ACC112 (cell line): ENCODE data around the gene NEO1.

Experiments
- H2AFZ ChIP-seq: fragments of 200-600 bp; sonication (generic); one replicate; pipeline ENCODE4 v1.6.0; 2017; ENCODE audit warnings: antibody characterized with exemption, low read length; ENCODE audit not compliant: unreplicated experiment
- H3K27ac ChIP-seq: fragments of 200-600 bp; sonication (generic); 2 replicates; pipeline ENCODE4 v1.5.1; 2014; ENCODE audit warnings: low read depth, mild to moderate bottlenecking, antibody characterized with exemption, low read length, moderate library complexity
- H3K27me3 ChIP-seq: fragments of 200-600 bp; sonication (generic); 2 replicates; pipeline ENCODE4 v1.6.1; 2014; ENCODE audit warnings: mild to moderate bottlenecking, antibody characterized with exemption, low read length, moderate library complexity, mixed read lengths; ENCODE audit not compliant: insufficient read depth
- H3K36me3 ChIP-seq: fragments of 200-600 bp; sonication (generic); 2 replicates; pipeline ENCODE4 v1.6.1; 2016; ENCODE audit warnings: mild to moderate bottlenecking, antibody characterized with exemption, low read length, moderate library complexity, mixed read lengths; ENCODE audit not compliant: insufficient read depth
- H3K4me1 ChIP-seq: fragments of 200-600 bp; sonication (generic); one replicate; pipeline ENCODE4 v1.6.1; 2016; ENCODE audit warnings: low read length, mixed read lengths; ENCODE audit not compliant: insufficient read depth, unreplicated experiment, control insufficient read depth
- H3K4me3 ChIP-seq: fragments of 200-600 bp; sonication (generic); 2 replicates; pipeline ENCODE4 v1.5.1; 2014; ENCODE audit warnings: mild to moderate bottlenecking, low read depth, low read length
- H3K79me2 ChIP-seq: fragments of 200-600 bp; sonication (generic); one replicate; pipeline ENCODE4 v1.6.0; 2016; ENCODE audit warnings: low read length; ENCODE audit not compliant: control insufficient read depth, unreplicated experiment, insufficient read depth

The NEO1 gene

DNA sequence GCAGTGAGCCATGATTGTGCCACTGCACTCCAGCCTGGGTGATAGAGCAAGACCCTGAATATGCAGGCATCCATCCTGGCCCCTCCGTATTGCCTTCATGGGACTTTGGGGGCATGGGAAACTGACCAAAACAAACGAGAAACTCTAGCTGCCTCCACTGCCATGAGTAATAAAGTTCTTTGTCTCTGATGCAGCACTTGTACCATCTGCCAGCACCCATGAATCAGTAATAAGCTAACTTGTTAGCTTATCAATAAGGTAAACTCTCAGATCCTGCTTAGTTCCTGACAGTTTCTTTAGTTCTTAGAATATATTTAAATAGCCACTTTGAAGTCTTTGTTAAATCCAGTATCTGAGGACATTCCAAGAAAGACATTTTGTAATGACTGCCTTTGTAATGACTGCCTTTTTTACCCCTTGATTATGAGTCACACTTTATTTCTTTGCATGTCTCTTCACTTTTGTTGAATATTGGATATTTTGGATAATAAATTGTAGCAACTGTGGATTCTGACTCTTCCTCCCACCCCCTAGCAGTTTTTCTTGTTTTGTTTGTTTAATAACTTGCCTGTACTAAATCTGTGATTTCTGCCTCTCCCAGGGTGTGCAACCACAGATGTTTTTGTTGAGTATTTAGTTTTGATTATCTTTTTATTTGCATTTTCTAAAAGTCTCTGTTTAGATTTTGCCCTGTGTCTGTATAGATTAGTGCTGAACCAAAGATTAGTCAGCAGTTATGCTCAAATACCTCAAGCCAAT, 179.6 kb downstream of the NEO1 start:
- Histone ChIP-seq H2AFZ (no peak overlapping the region), H3K27ac (peak overlapping the region; percentile 2), H3K27me3 (no peaks in the 10 kb centered on the region), H3K4me1 (peaks cover 16% of the 10 kb centered on the region), H3K79me2 (no peaks in the 10 kb centered on the region), H3K4me3 (no peak overlapping the region), H3K36me3 (peaks cover 4% of the 10 kb centered on the region; the same call in 1 of the 2 replicates)

DNA sequence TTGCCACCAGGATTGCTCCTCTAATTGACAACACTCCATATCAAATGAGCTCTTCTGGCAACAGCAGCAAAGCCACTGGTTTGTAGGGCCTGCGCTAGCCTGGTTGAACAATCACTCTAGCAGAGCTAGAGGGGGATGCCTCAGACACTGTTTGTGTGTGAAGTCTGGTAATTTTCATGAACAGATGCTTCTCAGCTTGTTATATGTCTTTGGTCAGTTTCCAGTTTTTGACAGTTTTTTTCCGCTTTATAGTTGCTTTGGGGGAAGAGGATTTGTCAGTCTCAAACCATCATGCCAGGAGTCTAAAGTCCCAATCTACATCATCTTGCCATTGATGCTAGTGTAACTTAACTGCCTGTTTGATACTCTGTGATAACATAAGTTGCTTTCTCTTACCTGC, 180.5 kb downstream of the NEO1 start:
- Histone ChIP-seq H3K27me3 (no peaks in the 10 kb centered on the region), H3K79me2 (no peaks in the 10 kb centered on the region), H2AFZ (no peak overlapping the region), H3K27ac (peak overlapping the region; percentile 2), H3K4me1 (peaks cover 16% of the 10 kb centered on the region), H3K36me3 (peaks cover 4% of the 10 kb centered on the region; the same call in 1 of the 2 replicates), H3K4me3 (no peak overlapping the region)

DNA sequence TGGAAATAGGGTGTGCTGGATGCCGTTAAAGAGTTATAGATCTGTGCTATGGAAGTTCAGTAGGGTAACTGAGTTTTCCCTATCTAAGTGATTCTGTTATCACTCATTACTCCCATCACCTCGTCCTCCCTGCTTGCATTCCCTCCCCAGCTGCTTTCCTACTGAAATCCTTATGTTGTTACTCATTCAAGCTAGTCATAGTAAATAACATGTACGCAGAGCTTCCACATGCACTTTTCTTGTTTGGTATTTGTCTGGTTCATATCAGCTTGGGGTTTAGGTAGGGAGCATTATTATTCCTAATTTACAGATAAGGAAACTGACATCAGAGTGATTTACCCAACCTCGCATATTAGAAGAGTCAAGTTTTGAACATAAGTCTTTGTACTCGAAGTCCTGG, 181.4 kb downstream of the NEO1 start:
- H3K79me2 ChIP-seq = no peaks in the 10 kb centered on the region
- no peak overlapping the region for H3K27ac ChIP-seq
- no peak overlapping the region for H3K4me3 ChIP-seq
- no peak overlapping the region for H2AFZ ChIP-seq
- H3K27me3 ChIP-seq = no peaks in the 10 kb centered on the region
- H3K4me1 ChIP-seq = peaks cover 16% of the 10 kb centered on the region
- peaks cover 4% of the 10 kb centered on the region; the same call in 1 of the 2 replicates for H3K36me3 ChIP-seq

DNA sequence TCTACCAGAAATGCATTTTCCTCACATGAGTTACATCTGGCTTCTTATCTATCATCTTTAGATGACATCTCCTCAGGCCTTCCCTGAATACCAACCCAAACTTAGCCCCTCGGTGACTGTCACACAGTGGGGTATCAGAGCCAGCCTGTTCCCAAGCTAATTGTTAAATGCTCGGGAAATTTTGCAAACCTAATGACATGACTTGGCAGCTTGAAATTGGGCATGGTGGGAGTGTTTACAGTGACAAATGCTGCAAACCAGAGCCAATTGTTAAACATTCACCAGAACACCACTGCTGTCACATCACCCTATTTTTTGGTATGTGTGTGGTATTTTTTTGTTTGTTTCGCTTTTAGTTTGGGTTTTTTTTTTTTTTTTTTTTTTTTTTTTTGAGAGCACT, 185.6 kb downstream of the NEO1 start:
- no peaks in the 10 kb centered on the region for H3K36me3 ChIP-seq
- no peak overlapping the region for H2AFZ ChIP-seq
- peaks cover 2% of the 10 kb centered on the region for H3K4me1 ChIP-seq
- no peak overlapping the region for H3K27ac ChIP-seq
- no peaks in the 10 kb centered on the region for H3K27me3 ChIP-seq
- H3K4me3 ChIP-seq = no peak overlapping the region
- no peaks in the 10 kb centered on the region for H3K79me2 ChIP-seq

GRCh38 chr15:73239564-73240215, 187.4 kb downstream of the NEO1 start:
- H3K27me3 ChIP-seq = no peaks in the 10 kb centered on the region
- no peaks in the 10 kb centered on the region for H3K36me3 ChIP-seq
- H3K27ac ChIP-seq = no peak overlapping the region
- H3K4me3 ChIP-seq = no peak overlapping the region
- H3K4me1 ChIP-seq = no peaks in the 10 kb centered on the region
- H3K79me2 ChIP-seq = no peaks in the 10 kb centered on the region
- no peak overlapping the region for H2AFZ ChIP-seq

- H3K27ac ChIP-seq = no peak overlapping the region
- no peaks in the 10 kb centered on the region for H3K4me1 ChIP-seq
- H3K79me2 ChIP-seq = no peaks in the 10 kb centered on the region
- no peak overlapping the region for H3K4me3 ChIP-seq
- H2AFZ ChIP-seq = no peak overlapping the region
- no peaks in the 10 kb centered on the region for H3K27me3 ChIP-seq
- no peaks in the 10 kb centered on the region for H3K36me3 ChIP-seq
Measured at GRCh38 chr15:73240866-73241499, 188.7 kb downstream of the NEO1 start.

GRCh38 chr15:73244333-73244732, 192.1 kb downstream of the NEO1 start:
- H3K79me2 ChIP-seq = no peaks in the 10 kb centered on the region
- no peak overlapping the region for H2AFZ ChIP-seq
- no peaks in the 10 kb centered on the region for H3K36me3 ChIP-seq
- no peaks in the 10 kb centered on the region for H3K4me1 ChIP-seq
- no peak overlapping the region for H3K27ac ChIP-seq
- no peaks in the 10 kb centered on the region for H3K27me3 ChIP-seq
- H3K4me3 ChIP-seq = no peak overlapping the region

GRCh38 chr15:73246439-73246838, 194.2 kb downstream of the NEO1 start:
- no peaks in the 10 kb centered on the region for H3K27me3 ChIP-seq
- no peaks in the 10 kb centered on the region for H3K79me2 ChIP-seq
- H3K4me3 ChIP-seq = no peak overlapping the region
- H2AFZ ChIP-seq = no peak overlapping the region
- no peak overlapping the region for H3K27ac ChIP-seq
- no peaks in the 10 kb centered on the region for H3K4me1 ChIP-seq
- H3K36me3 ChIP-seq = no peaks in the 10 kb centered on the region

GRCh38 chr15:73246898-73247297, 194.6 kb downstream of the NEO1 start:
- H3K36me3 ChIP-seq = no peaks in the 10 kb centered on the region
- no peak overlapping the region for H3K4me3 ChIP-seq
- H3K27me3 ChIP-seq = no peaks in the 10 kb centered on the region
- no peak overlapping the region for H3K27ac ChIP-seq
- no peak overlapping the region for H2AFZ ChIP-seq
- no peaks in the 10 kb centered on the region for H3K4me1 ChIP-seq
- H3K79me2 ChIP-seq = no peaks in the 10 kb centered on the region

DNA sequence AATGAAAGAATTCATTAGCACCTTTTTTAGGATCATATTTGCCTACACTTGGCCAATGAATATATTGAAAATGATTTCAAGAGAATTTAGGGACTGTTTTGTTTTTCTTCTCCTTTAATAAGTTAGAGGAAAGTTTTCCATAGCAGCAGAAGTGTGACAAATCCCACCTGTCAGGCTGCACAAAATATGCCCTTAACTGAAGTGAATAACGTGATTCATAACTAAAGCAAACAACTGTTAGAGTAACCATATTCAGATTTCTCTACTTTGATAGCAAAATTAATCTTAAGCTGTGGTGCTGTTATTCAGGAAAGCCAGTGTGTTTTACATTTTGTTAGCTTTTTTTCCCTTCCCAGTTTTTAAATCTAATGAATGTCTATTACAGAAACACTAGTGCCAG, 195.1 kb downstream of the NEO1 start:
- H3K4me3 ChIP-seq = no peak overlapping the region
- H3K4me1 ChIP-seq = no peaks in the 10 kb centered on the region
- H2AFZ ChIP-seq = no peak overlapping the region
- no peaks in the 10 kb centered on the region for H3K27me3 ChIP-seq
- no peaks in the 10 kb centered on the region for H3K79me2 ChIP-seq
- H3K36me3 ChIP-seq = no peaks in the 10 kb centered on the region
- H3K27ac ChIP-seq = no peak overlapping the region

GRCh38 chr15:73249499-73249898, 197.2 kb downstream of the NEO1 start:
- Histone ChIP-seq H3K79me2 (no peaks in the 10 kb centered on the region), H3K36me3 (no peaks in the 10 kb centered on the region), H3K27me3 (no peaks in the 10 kb centered on the region), H3K4me3 (no peak overlapping the region), H3K27ac (no peak overlapping the region), H3K4me1 (no peaks in the 10 kb centered on the region), H2AFZ (no peak overlapping the region)
